CD4-positive, alpha-beta T cell (primary cell): ENCODE measurements around the gene CAMK2B. TPM values are rescaled to one million over a fixed set of nuclear protein-coding genes. Genes with fewer than 3 reads are reported as not detected.

Source experiments
- ATAC-seq: fragments of 200-7000 bp; cut with Tn5 transposase; one replicate; pipeline ENCODE4 v1.10.0; 2022; ENCODE audit warnings: mild to moderate bottlenecking; ENCODE audit not compliant: poor library complexity
- CTCF ChIA-PET: fragments of 350-600 bp; sonication (Branson Sonifier 250); formaldehyde crosslinking; loops from one replicate; lab custom pipeline; 2021; ENCODE audit warnings: antibody characterized with exemption, inconsistent platforms; lab: Charles Lee
- POLR2A ChIA-PET: fragments of 350-600 bp; sonication (Branson Sonifier 250); formaldehyde crosslinking; loops from one replicate; lab custom pipeline; 2021; ENCODE audit warnings: antibody characterized with exemption, inconsistent platforms; lab: Charles Lee
- DNase-seq, 14 experiments: peaks; one replicate each; pipeline ENCODE4 v3.0.0-alpha.2; 2013 to 2020; ENCODE audit warnings: mixed read lengths in 2 of 14
- H3K27ac ChIP-seq, 2 donors: one replicate each; pipeline versions ENCODE4 v1.5.1 to v1.7.0; 2013; ENCODE audit warnings: low read length in 2 of 2, low read depth in 1 of 2, mild to moderate bottlenecking in 1 of 2
- H3K27me3 ChIP-seq, 2 experiments: 1 replicate in 1 of 2; 2 replicates in 1 of 2; pipeline versions ENCODE4 v1.6.1 to v1.7.0; 2013; ENCODE audit warnings: low read length in 2 of 2, control low read depth in 1 of 2, mild to moderate bottlenecking in 1 of 2, moderate library complexity in 1 of 2; ENCODE audit not compliant: insufficient read depth in 2 of 2, control insufficient read depth in 1 of 2
- H3K36me3 ChIP-seq: one replicate; pipeline ENCODE4 v1.6.1; 2013; ENCODE audit warnings: low read length, control low read depth; ENCODE audit not compliant: insufficient read depth
- H3K4me1 ChIP-seq: one replicate; pipeline ENCODE4 v1.6.1; 2013; ENCODE audit warnings: low read length, control low read depth; ENCODE audit not compliant: insufficient read depth
- H3K4me3 ChIP-seq: one replicate; pipeline ENCODE4 v1.5.1; 2013; ENCODE audit warnings: mild to moderate bottlenecking, low read length, moderate library complexity
- H3K9me3 ChIP-seq, 2 experiments: 1 replicate in 1 of 2; 2 replicates in 1 of 2; pipeline versions ENCODE4 v1.6.1 to v1.7.0; 2013; ENCODE audit warnings: low read length in 2 of 2, mild to moderate bottlenecking in 2 of 2, control low read depth in 1 of 2, moderate library complexity in 1 of 2; ENCODE audit not compliant: control insufficient read depth in 1 of 2, insufficient read depth in 1 of 2
- H3K27ac Mint-ChIP-seq: one replicate; pipeline ENCODE4 v1.8.0; 2020; ENCODE audit warnings: mixed read lengths
- H3K27me3 Mint-ChIP-seq: one replicate; pipeline ENCODE4 v1.8.0; 2021; ENCODE audit warnings: mixed read lengths
- H3K36me3 Mint-ChIP-seq: one replicate; pipeline ENCODE4 v1.8.0; 2021; ENCODE audit warnings: low read depth, mixed read lengths
- H3K4me1 Mint-ChIP-seq: one replicate; pipeline ENCODE4 v1.8.0; 2021; ENCODE audit warnings: low read depth, mixed read lengths
- H3K4me3 Mint-ChIP-seq: one replicate; pipeline ENCODE4 v1.8.0; 2020; ENCODE audit warnings: mild to moderate bottlenecking, mixed read lengths
- H3K9me3 Mint-ChIP-seq: one replicate; pipeline ENCODE4 v1.8.0; 2020; ENCODE audit warnings: mixed read lengths
- intact Hi-C, 2 experiments: fragments of 100-400 bp; cut with DNase I in 1 of 2; cut with micrococcal nuclease in 1 of 2; formaldehyde crosslinking; loops; one replicate each; pipeline versions ENCODE4 v1.15.1 to v1.9.0; 2023 to 2025; cut with DNase I, micrococcal nuclease
- total RNA-seq, 174 experiments: library from RNA in 2 of 174; stranded (reverse) in 2 of 174; gene quantifications; one replicate each; pipeline ENCODE4 v1.2.3 and lab custom pipeline; 2021 to 2026
- TF ChIP-seq, protein P1 (sequence below): fragments of 200-600 bp; IDR thresholded peaks from one replicate; pipeline ENCODE4 v1.8.0; 2022; ENCODE audit warnings: antibody characterized with exemption, mild to moderate bottlenecking

CAMK2B gene
- total RNA-seq, 2 experiments from 2014 or later = not detected

DNA sequence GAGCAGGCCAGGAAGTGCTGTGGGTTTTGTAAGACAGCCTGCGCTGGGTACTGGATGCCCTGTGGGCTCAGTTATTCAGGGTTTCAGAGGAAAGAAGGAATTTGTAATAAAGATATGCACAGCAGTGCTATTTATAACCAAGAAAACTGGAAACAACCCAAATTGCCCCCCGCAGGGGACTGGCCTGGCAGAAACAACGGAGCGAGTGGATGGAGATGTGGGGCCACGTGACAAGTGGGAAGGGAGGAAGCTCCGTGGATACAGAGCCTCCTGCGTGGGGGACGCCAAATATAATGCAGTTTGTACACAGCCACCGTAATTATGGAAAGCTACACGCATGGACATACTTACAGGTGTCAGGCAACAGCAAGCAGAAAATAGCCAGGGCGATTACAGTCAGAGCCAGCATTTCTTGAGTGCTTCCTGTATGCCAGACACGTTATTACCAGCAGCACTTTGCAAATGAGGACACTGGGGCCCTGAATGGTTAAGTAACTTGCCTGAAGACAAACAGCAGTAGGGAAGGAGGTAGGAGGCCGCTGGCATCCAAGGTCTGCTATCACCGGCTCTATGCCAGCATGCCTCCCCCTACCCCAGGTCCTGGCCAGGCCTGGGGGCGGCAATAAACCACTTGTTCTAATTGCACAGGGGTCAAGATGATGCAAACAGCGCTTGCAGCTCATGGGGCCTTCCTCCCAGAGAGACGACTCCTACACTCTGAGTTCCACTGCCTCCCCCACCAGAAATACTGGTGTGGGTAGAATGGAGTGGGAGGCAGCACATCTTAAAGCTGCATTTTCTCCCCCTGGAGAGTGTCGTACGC, 8.7 kb upstream of the CAMK2B start:
- Histone ChIP-seq H3K27ac (no peak overlapping the region), H3K27me3 (peaks cover 0 to 3% of the 10 kb centered on the region in 2 experiments), H3K36me3 (no peaks in the 10 kb centered on the region), H3K9me3 (peaks cover 7 to 16% of the 10 kb centered on the region in 2 experiments), H3K4me3 (no peak overlapping the region), H3K4me1 (no peaks in the 10 kb centered on the region)
- H3K36me3 Mint-ChIP-seq = no peaks in the 10 kb centered on the region
- peaks cover 6% of the 10 kb centered on the region for H3K27me3 Mint-ChIP-seq
- peaks cover 7% of the 10 kb centered on the region for H3K9me3 Mint-ChIP-seq
- H3K27ac Mint-ChIP-seq = no peak overlapping the region
- TF ChIP-seq, protein P1, sequence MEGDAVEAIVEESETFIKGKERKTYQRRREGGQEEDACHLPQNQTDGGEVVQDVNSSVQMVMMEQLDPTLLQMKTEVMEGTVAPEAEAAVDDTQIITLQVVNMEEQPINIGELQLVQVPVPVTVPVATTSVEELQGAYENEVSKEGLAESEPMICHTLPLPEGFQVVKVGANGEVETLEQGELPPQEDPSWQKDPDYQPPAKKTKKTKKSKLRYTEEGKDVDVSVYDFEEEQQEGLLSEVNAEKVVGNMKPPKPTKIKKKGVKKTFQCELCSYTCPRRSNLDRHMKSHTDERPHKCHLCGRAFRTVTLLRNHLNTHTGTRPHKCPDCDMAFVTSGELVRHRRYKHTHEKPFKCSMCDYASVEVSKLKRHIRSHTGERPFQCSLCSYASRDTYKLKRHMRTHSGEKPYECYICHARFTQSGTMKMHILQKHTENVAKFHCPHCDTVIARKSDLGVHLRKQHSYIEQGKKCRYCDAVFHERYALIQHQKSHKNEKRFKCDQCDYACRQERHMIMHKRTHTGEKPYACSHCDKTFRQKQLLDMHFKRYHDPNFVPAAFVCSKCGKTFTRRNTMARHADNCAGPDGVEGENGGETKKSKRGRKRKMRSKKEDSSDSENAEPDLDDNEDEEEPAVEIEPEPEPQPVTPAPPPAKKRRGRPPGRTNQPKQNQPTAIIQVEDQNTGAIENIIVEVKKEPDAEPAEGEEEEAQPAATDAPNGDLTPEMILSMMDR = no peak
- CTCF ChIA-PET = no interaction called here
- intact Hi-C loops = no loop called here
- H3K4me1 Mint-ChIP-seq = no peaks in the 10 kb centered on the region
- H3K4me3 Mint-ChIP-seq = no peak overlapping the region
- no peak for ATAC-seq
- DNase-seq = no peak
- POLR2A ChIA-PET = no interaction called here

DNA sequence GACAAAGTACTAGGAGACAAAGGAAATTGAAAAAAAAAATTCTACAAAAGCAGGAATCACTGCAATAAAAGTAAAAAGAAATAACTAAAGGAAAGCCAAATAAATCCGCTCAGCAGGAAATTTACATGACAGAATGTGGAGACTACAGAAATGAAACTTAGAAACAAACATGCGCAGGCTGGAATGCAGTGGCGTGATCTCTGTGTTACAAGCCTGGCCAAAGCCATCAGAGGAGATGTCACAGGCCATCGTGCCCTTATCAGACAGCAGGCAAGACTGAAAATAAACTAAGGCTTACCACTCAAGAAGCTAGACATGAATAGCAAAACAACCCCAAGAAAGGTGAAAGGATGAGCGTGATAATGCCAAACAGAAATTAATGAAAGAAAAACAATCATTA, 6.3 kb upstream of the CAMK2B start:
- H3K27me3 Mint-ChIP-seq = peaks cover 9% of the 10 kb centered on the region
- H3K4me3 Mint-ChIP-seq = no peak overlapping the region
- H3K36me3 Mint-ChIP-seq = no peaks in the 10 kb centered on the region
- Histone ChIP-seq H3K36me3 (no peaks in the 10 kb centered on the region), H3K9me3 (peaks cover 0 to 16% of the 10 kb centered on the region in 2 experiments), H3K27ac (no peak overlapping the region), H3K4me3 (no peak overlapping the region), H3K27me3 (peaks cover 5% of the 10 kb centered on the region in 2 experiments), H3K4me1 (no peaks in the 10 kb centered on the region)
- no peak for ATAC-seq
- intact Hi-C loops = no loop called here
- ChIA-PET CTCF (no interaction called here), POLR2A (no interaction called here)
- no peak for DNase-seq
- no peaks in the 10 kb centered on the region for H3K4me1 Mint-ChIP-seq
- H3K9me3 Mint-ChIP-seq = no peaks in the 10 kb centered on the region
- TF ChIP-seq, protein P1 = no peak
- no peak overlapping the region for H3K27ac Mint-ChIP-seq

DNA sequence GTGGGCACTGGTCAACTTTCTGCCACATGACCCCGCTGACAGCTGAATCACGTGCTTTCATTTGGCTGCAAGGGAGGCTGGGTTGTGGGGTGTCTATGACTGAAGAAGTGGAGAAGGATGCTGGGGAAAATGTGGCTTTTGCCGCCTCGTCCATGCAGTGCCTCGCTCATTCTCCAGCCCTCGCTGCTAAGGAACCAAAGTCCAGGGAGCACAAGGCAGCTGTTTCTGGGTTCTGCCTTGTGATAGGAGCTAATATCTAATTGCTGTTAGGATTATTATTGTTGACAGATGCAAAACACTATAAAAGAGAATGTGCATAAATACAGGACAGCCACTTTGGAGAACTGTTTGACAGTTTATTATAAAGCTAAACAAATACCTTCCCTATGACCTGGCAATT, 4.9 kb upstream of the CAMK2B start:
- no peak overlapping the region for H3K27ac ChIP-seq
- intact Hi-C loops = no loop called here
- DNase-seq (no peak), ATAC-seq (no peak)
- Mint-ChIP-seq H3K27me3 (peaks cover 12% of the 10 kb centered on the region), H3K4me1 (peaks cover 4% of the 10 kb centered on the region), H3K4me3 (no peak overlapping the region), H3K36me3 (no peaks in the 10 kb centered on the region), H3K9me3 (no peaks in the 10 kb centered on the region), H3K27ac (no peak overlapping the region)
- peaks cover 0 to 11% of the 10 kb centered on the region in 2 experiments for H3K9me3 ChIP-seq
- TF ChIP-seq, protein P1 = no peak
- H3K4me3 ChIP-seq = no peak overlapping the region
- H3K27me3 ChIP-seq = peaks cover 10 to 12% of the 10 kb centered on the region in 2 experiments
- H3K4me1 ChIP-seq = no peaks in the 10 kb centered on the region
- ChIA-PET POLR2A (no interaction called here), CTCF (no interaction called here)
- no peaks in the 10 kb centered on the region for H3K36me3 ChIP-seq
